Left ventricle myocardium inferior (tissue), 1 donor: Measurements from ENCODE around the gene FTCD. TPM values are rescaled to one million over a fixed set of nuclear protein-coding genes. Genes with fewer than 3 reads are reported as not detected.
"Not testable (repeated sequence)": the region's sequence is repeated elsewhere in the genome, so short reads cannot be mapped to it uniquely, and the experiment has no call there.

Source experiments
- DNase-seq: peaks from one replicate; pipeline ENCODE4 v3.0.0-alpha.2; 2020
- H3K27ac ChIP-seq: fragments of 200-600 bp; replicated peaks from 2 replicates; pipeline ENCODE4 v1.8.0; 2021
- H3K27me3 ChIP-seq: fragments of 200-600 bp; 2 replicates; pipeline ENCODE4 v1.8.0; 2021; ENCODE audit warnings: low read depth
- H3K36me3 ChIP-seq: fragments of 200-600 bp; 2 replicates; pipeline ENCODE4 v1.8.0; 2021
- H3K4me1 ChIP-seq: fragments of 200-600 bp; 2 replicates; pipeline ENCODE4 v1.8.0; 2021
- H3K4me3 ChIP-seq: fragments of 200-600 bp; 2 replicates; pipeline ENCODE4 v1.8.0; 2021; ENCODE audit warnings: mild to moderate bottlenecking, moderate library complexity
- H3K9me3 ChIP-seq: fragments of 200-600 bp; replicated peaks from 2 replicates; pipeline ENCODE4 v1.8.0; 2021
- CTCF ChIP-seq: fragments of 200-600 bp; IDR thresholded peaks from 2 replicates; pipeline ENCODE4 v1.8.0; 2021; ENCODE audit warnings: antibody characterized with exemption, mild to moderate bottlenecking, borderline replicate concordance
- intact Hi-C: fragments of 100-400 bp; cut with micrococcal nuclease; formaldehyde crosslinking; loops from one replicate; pipeline ENCODE4 v1.11.0; 2022
- long read RNA-seq: library from polyadenylated mRNA; unstranded; transcript quantifications from one replicate; pipeline ENCODE4 v2.0.0, GENCODE V29; 2021
- total RNA-seq: library from RNA; stranded (reverse); fragmentation: NEBNext Ultra II Directional; extraction: Animal tissue kit (Norgen Biotek cat#: 25700); gene quantifications from one replicate; pipeline ENCODE4 v1.2.1, GENCODE V29; 2021
- donor health status: DM: no; HTN: yes; CAD: no; lungs with severe emphysema.

Gene FTCD
- total RNA-seq = 2.2 TPM
- long read RNA-seq, partial matches to known transcripts = 1 of 2 reads
- long read RNA-seq, other reads (novel, unspliced or antisense) = 1 of 2 reads

GRCh38 chr21:46155514-46156377 lies at the start of gene FTCD:
FTCD (minus strand) TSS chr21:46155579; CDS start chr21:46155523, 56 bp downstream.
- DNase-seq = no peak
- no peak within 1 kb of the TSS for H3K27ac ChIP-seq

GRCh38 chr21:46205166-46205565 lies 49.8 kb upstream of the FTCD start:
- peaks cover 19% of the 10 kb centered on the region for H3K4me1 ChIP-seq
- TF ChIP-seq CTCF = no peak
- H3K36me3 ChIP-seq = peaks cover 85% of the 10 kb centered on the region
- intact Hi-C loops = no loop called here
- no peaks in the 10 kb centered on the region for H3K27me3 ChIP-seq
- DNase-seq = peak; percentile 4
- peak overlapping the region; percentile 76 for H3K27ac ChIP-seq
- no peak overlapping the region for H3K4me3 ChIP-seq
- H3K9me3 ChIP-seq = no peaks in the 10 kb centered on the region

More at GRCh38 chr21:46155514-46156377, at the start of gene FTCD:
- no peaks in the 10 kb centered on the region for H3K36me3 ChIP-seq
- intact Hi-C loops = no loop called here
- TF ChIP-seq CTCF = no peak
- no peaks in the 10 kb centered on the region for H3K9me3 ChIP-seq
- H3K4me3 ChIP-seq = no peak within 1 kb of the TSS
- H3K27me3 ChIP-seq = no peaks in the 10 kb centered on the region
- H3K4me1 ChIP-seq = peaks cover 16% of the 10 kb centered on the region

GRCh38 chr21:46203203-46203600 lies 47.8 kb upstream of the FTCD start:
- H3K27me3 ChIP-seq = no peaks in the 10 kb centered on the region
- no peak for TF ChIP-seq CTCF
- H3K27ac ChIP-seq = peak overlapping the region; percentile 76
- no peaks in the 10 kb centered on the region for H3K9me3 ChIP-seq
- H3K4me1 ChIP-seq = peaks cover 19% of the 10 kb centered on the region
- H3K36me3 ChIP-seq = peaks cover 81% of the 10 kb centered on the region
- intact Hi-C loops = no loop called here
- DNase-seq = peak; percentile 4
- H3K4me3 ChIP-seq = no peak overlapping the region

GRCh38 chr21:46202592-46203202 lies 47.3 kb upstream of the FTCD start:
- peaks cover 81% of the 10 kb centered on the region for H3K36me3 ChIP-seq

GRCh38 chr21:46200877-46201803 lies 45.8 kb upstream of the FTCD start:
- Histone ChIP-seq H3K4me1 (peaks cover 19% of the 10 kb centered on the region), H3K36me3 (peaks cover 81% of the 10 kb centered on the region)
- H3K27ac ChIP-seq, H3K27me3 ChIP-seq, H3K4me3 ChIP-seq, intact Hi-C loops, DNase-seq, H3K9me3 ChIP-seq: not testable (repeated sequence)

More at GRCh38 chr21:46202592-46203202, 47.3 kb upstream of the FTCD start:
- H3K9me3 ChIP-seq = no peaks in the 10 kb centered on the region
- intact Hi-C loops = no loop called here
- TF ChIP-seq CTCF = no peak
- no peak overlapping the region for H3K4me3 ChIP-seq
- peaks cover 19% of the 10 kb centered on the region for H3K4me1 ChIP-seq
- peak; percentile 14 for DNase-seq
- H3K27me3 ChIP-seq = no peaks in the 10 kb centered on the region
- H3K27ac ChIP-seq = peak overlapping the region; percentile 76
